WTC11 (cell line): ENCODE results near the gene CT45A8. TPM values are rescaled to one million over a fixed set of nuclear protein-coding genes. Genes with fewer than 3 reads are reported as not detected.
A peak's percentile ranks its signal among the peaks of the same experiment; 100 is the strongest.
"Not testable (repeated sequence)": the region's sequence is repeated elsewhere in the genome, so short reads cannot be mapped to it uniquely, and the experiment has no call there.

Source experiments
- ATAC-seq: fragments of 200-7000 bp; cut with Tn5 transposase; 2 replicates; pipeline ENCODE4 v1.10.0; 2021; ENCODE audit warnings: mild to moderate bottlenecking, moderate library complexity
- Bru-seq: library from RNA; stranded (reverse); fragments of 400-500 nt; gene quantifications from one replicate; lab custom pipeline; 2021; lab: Mats Ljungman, UMichigan
- CTCF ChIA-PET: fragments of 300-600 bp; sonication (Branson Sonifier 250); formaldehyde crosslinking; loops from one replicate; lab custom pipeline; 2021; ENCODE audit warnings: antibody characterized with exemption; lab: Charles Lee
- POLR2A ChIA-PET: fragments of 350-600 bp; sonication (Branson Sonifier 250); formaldehyde crosslinking; loops from one replicate; lab custom pipeline; 2021; ENCODE audit warnings: antibody characterized with exemption; lab: Charles Lee
- DNase-seq: peaks from one replicate; pipeline ENCODE4 v3.0.0; 2021; ENCODE audit warnings: low spot score
- H3K27ac Mint-ChIP-seq: 2 replicates; pipeline ENCODE4 v1.8.0; 2021; ENCODE audit warnings: mixed read lengths
- H3K27me3 Mint-ChIP-seq: 2 replicates; pipeline ENCODE4 v1.8.0; 2021; ENCODE audit warnings: low read depth, mild to moderate bottlenecking, moderate library complexity, mixed read lengths
- H3K36me3 Mint-ChIP-seq: 2 replicates; pipeline ENCODE4 v1.8.0; 2021; ENCODE audit warnings: mixed read lengths
- H3K4me1 Mint-ChIP-seq: 2 replicates; pipeline ENCODE4 v1.8.0; 2022; ENCODE audit warnings: mixed read lengths
- H3K4me3 Mint-ChIP-seq: 2 replicates; pipeline ENCODE4 v1.8.0; 2021; ENCODE audit warnings: mild to moderate bottlenecking, moderate library complexity, mixed read lengths
- H3K9me3 Mint-ChIP-seq: 2 replicates; pipeline ENCODE4 v1.8.0; 2021; ENCODE audit warnings: mixed read lengths
- ARID4B ChIP-seq: sonication (generic); formaldehyde crosslinking; IDR thresholded peaks from 2 replicates; pipeline ENCODE4 v1.8.0; 2023; ENCODE audit warnings: missing genetic modification reagents, mild to moderate bottlenecking, borderline replicate concordance
- CDX4 ChIP-seq: fragments of 250-450 bp; sonication (Bioruptor Pico); IDR thresholded peaks from 2 replicates; pipeline ENCODE4 v1.9.0; 2021; ENCODE audit warnings: moderate library complexity, mild to moderate bottlenecking, inconsistent platforms, borderline replicate concordance
- ETV6 ChIP-seq: sonication (generic); formaldehyde crosslinking; IDR thresholded peaks from 2 replicates; pipeline ENCODE4 v1.8.1; 2022; ENCODE audit warnings: mild to moderate bottlenecking, missing genetic modification reagents
- FOXP1 ChIP-seq: sonication (generic); formaldehyde crosslinking; IDR thresholded peaks from 2 replicates; pipeline ENCODE4 v1.8.0; 2022; ENCODE audit warnings: missing genetic modification reagents, mild to moderate bottlenecking, moderate library complexity, borderline replicate concordance
- MYBL2 ChIP-seq: sonication (generic); formaldehyde crosslinking; IDR thresholded peaks from 2 replicates; pipeline ENCODE4 v1.8.1; 2023; ENCODE audit warnings: mild to moderate bottlenecking, moderate library complexity, missing genetic modification reagents
- NFE2L1 ChIP-seq: sonication (generic); formaldehyde crosslinking; IDR thresholded peaks from 2 replicates; pipeline ENCODE4 v1.8.1; 2023; ENCODE audit warnings: missing genetic modification reagents
- NFYB ChIP-seq: sonication (generic); formaldehyde crosslinking; conservative IDR thresholded peaks from 2 replicates; pipeline ENCODE4 v1.8.0; 2022; ENCODE audit warnings: low read depth, missing genetic modification reagents
- RORB ChIP-seq: fragments of 250-450 bp; sonication (Bioruptor Pico); IDR thresholded peaks from 2 replicates; pipeline ENCODE4 v1.9.0; 2021; ENCODE audit warnings: mild to moderate bottlenecking
- SP1 ChIP-seq: sonication (generic); formaldehyde crosslinking; conservative IDR thresholded peaks from 2 replicates; pipeline ENCODE4 v1.8.1; 2022; ENCODE audit warnings: missing genetic modification reagents
- TEAD1 ChIP-seq: sonication (generic); formaldehyde crosslinking; IDR thresholded peaks from 2 replicates; pipeline ENCODE4 v1.8.0; 2022; ENCODE audit warnings: mild to moderate bottlenecking, missing genetic modification reagents
- USF2 ChIP-seq: sonication (generic); formaldehyde crosslinking; IDR thresholded peaks from 2 replicates; pipeline ENCODE4 v1.8.1; 2023; ENCODE audit warnings: mild to moderate bottlenecking, missing genetic modification reagents, moderate library complexity
- ZNF219 ChIP-seq: sonication (generic); formaldehyde crosslinking; IDR thresholded peaks from 2 replicates; pipeline ENCODE4 v1.8.0; 2023; ENCODE audit warnings: missing genetic modification reagents, mild to moderate bottlenecking, borderline replicate concordance
- ZNF423 ChIP-seq: fragments of 250-450 bp; sonication (Bioruptor Pico); IDR thresholded peaks from 2 replicates; pipeline ENCODE4 v2.1.2; 2022; ENCODE audit warnings: mild to moderate bottlenecking, moderate library complexity
- long read RNA-seq, 3 experiments: library from RNA in 1 of 3; library from capped mRNA in 1 of 3; library from polyadenylated mRNA in 1 of 3; unstranded in 2 of 3; stranded (forward) in 1 of 3; transcript quantifications; one replicate each; pipeline ENCODE4 v2.0.0, GENCODE V29; 2021
- total RNA-seq: library from RNA; stranded (reverse); gene quantifications from 3 replicates; pipeline ENCODE4 v1.2.3, GENCODE V29; 2021
- TF ChIP-seq, protein P1 (sequence below): sonication (generic); formaldehyde crosslinking; IDR thresholded peaks from 2 replicates; pipeline ENCODE4 v1.8.1; 2023; ENCODE audit warnings: mild to moderate bottlenecking, moderate library complexity, missing genetic modification reagents

Gene CT45A8, protein sequence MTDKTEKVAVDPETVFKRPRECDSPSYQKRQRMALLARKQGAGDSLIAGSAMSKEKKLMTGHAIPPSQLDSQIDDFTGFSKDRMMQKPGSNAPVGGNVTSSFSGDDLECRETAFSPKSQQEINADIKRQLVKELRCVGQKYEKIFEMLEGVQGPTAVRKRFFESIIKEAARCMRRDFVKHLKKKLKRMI
- total RNA-seq (not detected in 3 replicates), Bru-seq, nascent RNA (not detected)
- long read RNA-seq, experiment 1: 0 reads
- long read RNA-seq, experiment 2: 0 reads
- long read RNA-seq, experiment 3: 0 reads

GRCh38 chrX:135854438-135854837 lies at the start of gene CT45A8:
Gene CT45A8 (minus strand): TSS chrX:135854538. CDS start chrX:135850783, 3,755 bp downstream.
- H3K9me3 Mint-ChIP-seq, H3K27me3 Mint-ChIP-seq, H3K36me3 Mint-ChIP-seq, ATAC-seq, H3K27ac Mint-ChIP-seq, CTCF ChIA-PET, H3K4me1 Mint-ChIP-seq, POLR2A ChIA-PET, DNase-seq, H3K4me3 Mint-ChIP-seq: not testable (repeated sequence)

- Mint-ChIP-seq H3K27ac (no peak within 1 kb of the TSS), H3K9me3 (peaks cover 19% of the 10 kb centered on the region), H3K4me3 (no peak within 1 kb of the TSS), H3K4me1 (no peaks in the 10 kb centered on the region), H3K27me3 (no peaks in the 10 kb centered on the region), H3K36me3 (peaks cover 10% of the 10 kb centered on the region)
- CTCF ChIA-PET: no interaction called here
- DNase-seq (no peak), ATAC-seq (no peak)
- POLR2A ChIA-PET: no interaction called here
- TF ChIP-seq MYBL2 (no peak), ZNF423 (CRISPR knock-in tag) (no peak), NFYB (no peak), ETV6 (CRISPR knock-in tag) (no peak), NFE2L1 (CRISPR knock-in tag) (no peak)
- TF ChIP-seq, protein P1, sequence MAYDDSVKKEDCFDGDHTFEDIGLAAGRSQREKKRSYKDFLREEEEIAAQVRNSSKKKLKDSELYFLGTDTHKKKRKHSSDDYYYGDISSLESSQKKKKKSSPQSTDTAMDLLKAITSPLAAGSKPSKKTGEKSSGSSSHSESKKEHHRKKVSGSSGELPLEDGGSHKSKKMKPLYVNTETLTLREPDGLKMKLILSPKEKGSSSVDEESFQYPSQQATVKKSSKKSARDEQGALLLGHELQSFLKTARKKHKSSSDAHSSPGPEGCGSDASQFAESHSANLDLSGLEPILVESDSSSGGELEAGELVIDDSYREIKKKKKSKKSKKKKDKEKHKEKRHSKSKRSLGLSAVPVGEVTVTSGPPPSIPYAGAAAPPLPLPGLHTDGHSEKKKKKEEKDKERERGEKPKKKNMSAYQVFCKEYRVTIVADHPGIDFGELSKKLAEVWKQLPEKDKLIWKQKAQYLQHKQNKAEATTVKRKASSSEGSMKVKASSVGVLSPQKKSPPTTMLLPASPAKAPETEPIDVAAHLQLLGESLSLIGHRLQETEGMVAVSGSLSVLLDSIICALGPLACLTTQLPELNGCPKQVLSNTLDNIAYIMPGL (CRISPR knock-in tag): no peak
These were observed 39.0 kb upstream of the CT45A8 start, which contains the start of the genes CT45A10 and SAGE1 for GRCh38 chrX:135893294-135893817. Gene CT45A10 (minus strand): TSS chrX:135893444. CDS start chrX:135885344, 8,100 bp downstream. Gene SAGE1 (plus strand): TSS chrX:135893716. CDS start chrX:135896243, 2,527 bp downstream.

GRCh38 chrX:135892781-135893180 lies 38.4 kb upstream of the CT45A8 start:
- DNase-seq: no peak
- no peak overlapping the region for H3K4me3 Mint-ChIP-seq
- no peak overlapping the region for H3K27ac Mint-ChIP-seq
- peaks cover 10% of the 10 kb centered on the region for H3K36me3 Mint-ChIP-seq
- TF ChIP-seq ARID4B (CRISPR knock-in tag): no peak
- TF ChIP-seq, all 79 proteins: peak for 0
- ChIA-PET POLR2A (no interaction called here), CTCF (no interaction called here)
- ATAC-seq: no peak
- Mint-ChIP-seq H3K27me3 (no peaks in the 10 kb centered on the region), H3K9me3 (peaks cover 19% of the 10 kb centered on the region), H3K4me1 (no peaks in the 10 kb centered on the region)

GRCh38 chrX:135890087-135890585 lies 35.8 kb upstream of the CT45A8 start:
- POLR2A ChIA-PET: no interaction called here
- Mint-ChIP-seq H3K9me3 (peaks cover 19% of the 10 kb centered on the region), H3K4me1 (no peaks in the 10 kb centered on the region), H3K4me3 (no peak overlapping the region), H3K27me3 (no peaks in the 10 kb centered on the region), H3K36me3 (peaks cover 10% of the 10 kb centered on the region), H3K27ac (no peak overlapping the region)
- TF ChIP-seq USF2 (CRISPR knock-in tag) (no peak), SP1 (no peak), FOXP1 (CRISPR knock-in tag) (no peak), CDX4 (CRISPR knock-in tag) (no peak), TEAD1 (CRISPR knock-in tag) (no peak), ZNF219 (CRISPR knock-in tag) (no peak), RORB (CRISPR knock-in tag) (no peak)
- DNase-seq (no peak), ATAC-seq (no peak)
- CTCF ChIA-PET: no interaction called here

GRCh38 chrX:135888976-135889375 lies 34.6 kb upstream of the CT45A8 start:
- DNase-seq: peak; percentile 45
- CTCF ChIA-PET, POLR2A ChIA-PET, H3K4me1 Mint-ChIP-seq, H3K27ac Mint-ChIP-seq, H3K27me3 Mint-ChIP-seq, H3K36me3 Mint-ChIP-seq, ATAC-seq, H3K4me3 Mint-ChIP-seq: not testable (repeated sequence)
- H3K9me3 Mint-ChIP-seq: peaks cover 19% of the 10 kb centered on the region

GRCh38 chrX:135888230-135888629 lies 33.9 kb upstream of the CT45A8 start:
- POLR2A ChIA-PET, ATAC-seq, H3K36me3 Mint-ChIP-seq, H3K27ac Mint-ChIP-seq, DNase-seq, H3K4me3 Mint-ChIP-seq, CTCF ChIA-PET, H3K4me1 Mint-ChIP-seq, H3K27me3 Mint-ChIP-seq: not testable (repeated sequence)
- H3K9me3 Mint-ChIP-seq: peaks cover 19% of the 10 kb centered on the region
